ENCODE measurements around the gene ATOSB.
"Not testable (repeated sequence)": the region's sequence is repeated elsewhere in the genome, so short reads cannot be mapped to it uniquely, and the experiment has no call there.

The ATOSB gene

GRCh38 chr9:35158501-35159280 is 43.0 kb upstream of the ATOSB start:
- no peak for DNase-seq (ENCODE audit: low read depth)
- no peak overlapping the region for H3K4me3 ChIP-seq (ENCODE audit: control insufficient read depth, low read depth, low read length)

GRCh38 chr9:35157836-35158235 is 42.2 kb upstream of the ATOSB start:
- DNase-seq (ENCODE audit: low read depth); H3K4me3 ChIP-seq (ENCODE audit: control insufficient read depth, low read depth, low read length): not testable (repeated sequence)

More at GRCh38 chr9:35158501-35159280, 43.0 kb upstream of the ATOSB start:
- no peak for TF ChIP-seq CTCF (IDR thresholded peaks at IDR 0.05; ENCODE audit: control insufficient read depth, insufficient read depth, low read depth, low read length, missing control alignments)

GRCh38 chr9:35156781-35157180 is 41.1 kb upstream of the ATOSB start:
- H3K4me3 ChIP-seq (ENCODE audit: control insufficient read depth, low read depth, low read length), result no peak overlapping the region
- DNase-seq (ENCODE audit: low read depth), result no peak

GRCh38 chr9:35152926-35153325 is 37.3 kb upstream of the ATOSB start:
- no peak for TF ChIP-seq CTCF (IDR thresholded peaks at IDR 0.05; ENCODE audit: control insufficient read depth, insufficient read depth, low read depth, low read length, missing control alignments)
- no peak overlapping the region for H3K4me3 ChIP-seq (ENCODE audit: control insufficient read depth, low read depth, low read length)
- no peak for DNase-seq (ENCODE audit: low read depth)

More at GRCh38 chr9:35156781-35157180, 41.1 kb upstream of the ATOSB start:
- TF ChIP-seq CTCF (IDR thresholded peaks at IDR 0.05; ENCODE audit: control insufficient read depth, insufficient read depth, low read depth, low read length, missing control alignments), result no peak

- not testable (repeated sequence) for DNase-seq (ENCODE audit: low read depth); H3K4me3 ChIP-seq (ENCODE audit: control insufficient read depth, low read depth, low read length)
These were observed 32.4 kb upstream of the ATOSB start for GRCh38 chr9:35147941-35148563.

GRCh38 chr9:35142037-35142436 is 26.4 kb upstream of the ATOSB start:
- no peak overlapping the region for H3K4me3 ChIP-seq (ENCODE audit: control insufficient read depth, low read depth, low read length)
- no peak for TF ChIP-seq CTCF (IDR thresholded peaks at IDR 0.05; ENCODE audit: control insufficient read depth, insufficient read depth, low read depth, low read length, missing control alignments)
- DNase-seq (ENCODE audit: low read depth), result no peak

- no peak for TF ChIP-seq CTCF (IDR thresholded peaks at IDR 0.05; ENCODE audit: control insufficient read depth, insufficient read depth, low read depth, low read length, missing control alignments)
These were observed 24.4 kb upstream of the ATOSB start for GRCh38 chr9:35140093-35140492.

More at GRCh38 chr9:35140093-35140492, 24.4 kb upstream of the ATOSB start:
- no peak overlapping the region for H3K4me3 ChIP-seq (ENCODE audit: control insufficient read depth, low read depth, low read length)
- DNase-seq (ENCODE audit: low read depth), result no peak

Measured in AG09309 (cell line).